Measurements from ENCODE around the gene C2orf78.

- TF ChIP-seq CTCF (IDR thresholded peaks at IDR 0.05) (no peak), POLR2AphosphoS5 (IDR thresholded peaks at IDR 0.05; ENCODE audit: low read depth, low read length) (no peak)
Measured at GRCh38 chr2:73855526-73855925, 71.5 kb downstream of the C2orf78 start.
